ENCODE data around the gene CFAP97D2.

Gene CFAP97D2

GRCh38 chr13:114161644-114162532, 17.2 kb upstream of the CFAP97D2 start:
- no peaks in the 10 kb centered on the region for H3K9me3 ChIP-seq (ENCODE audit: control insufficient read depth, insufficient read depth, low read length)
- H3K36me3 ChIP-seq (ENCODE audit: control insufficient read depth, low read length) = no peaks in the 10 kb centered on the region
- no peaks in the 10 kb centered on the region for H4K20me1 ChIP-seq (ENCODE audit: control insufficient read depth, insufficient read depth, low read depth, low read length)
- H3K9me2 ChIP-seq (replicated peaks; ENCODE audit: control insufficient read depth, low read length) = no peaks in the 10 kb centered on the region
- peaks cover 6% of the 10 kb centered on the region; the same call in 1 of the 2 replicates for H3K27me3 ChIP-seq (ENCODE audit: control insufficient read depth, low read length)
- H3K4me2 ChIP-seq (ENCODE audit: low read length) = peak overlapping the region; percentile 36; the same call in 1 of the 2 replicates
- no peaks in the 10 kb centered on the region for H3K79me2 ChIP-seq (ENCODE audit: control insufficient read depth, low read length)
- no peak overlapping the region for H3K4me3 ChIP-seq (ENCODE audit: low read length)
- no peak for TF ChIP-seq CTCF (IDR thresholded peaks at IDR 0.05; ENCODE audit: low read depth, low read length, poor library complexity, severe bottlenecking)
- TF ChIP-seq EZH2phosphoT487 (IDR thresholded peaks at IDR 0.05; ENCODE audit: borderline replicate concordance, low read length) = no peak
- no peak overlapping the region for H3K27ac ChIP-seq (ENCODE audit: low read depth, low read length)
- no peaks in the 10 kb centered on the region for H3F3A ChIP-seq (ENCODE audit: control insufficient read depth, insufficient read depth)
- peaks cover 32% of the 10 kb centered on the region for H3K4me1 ChIP-seq (ENCODE audit: control insufficient read depth, low read length)

- peaks cover 32% of the 10 kb centered on the region for H3K4me1 ChIP-seq (ENCODE audit: control insufficient read depth, low read length)
- H3K36me3 ChIP-seq (ENCODE audit: control insufficient read depth, low read length) = no peaks in the 10 kb centered on the region
- H3K9me2 ChIP-seq (replicated peaks; ENCODE audit: control insufficient read depth, low read length) = no peaks in the 10 kb centered on the region
- no peak for TF ChIP-seq CTCF (IDR thresholded peaks at IDR 0.05; ENCODE audit: low read depth, low read length, poor library complexity, severe bottlenecking)
- TF ChIP-seq EZH2phosphoT487 (IDR thresholded peaks at IDR 0.05; ENCODE audit: borderline replicate concordance, low read length) = no peak
- H3K4me3 ChIP-seq (ENCODE audit: low read length) = no peak overlapping the region
- no peak overlapping the region for H3K27ac ChIP-seq (ENCODE audit: low read depth, low read length)
- peaks cover 6% of the 10 kb centered on the region; the same call in 1 of the 2 replicates for H3K27me3 ChIP-seq (ENCODE audit: control insufficient read depth, low read length)
- no peaks in the 10 kb centered on the region for H3F3A ChIP-seq (ENCODE audit: control insufficient read depth, insufficient read depth)
- H3K4me2 ChIP-seq (ENCODE audit: low read length) = no peak overlapping the region
- H4K20me1 ChIP-seq (ENCODE audit: control insufficient read depth, insufficient read depth, low read depth, low read length) = no peaks in the 10 kb centered on the region
- no peaks in the 10 kb centered on the region for H3K9me3 ChIP-seq (ENCODE audit: control insufficient read depth, insufficient read depth, low read length)
- H3K79me2 ChIP-seq (ENCODE audit: control insufficient read depth, low read length) = no peaks in the 10 kb centered on the region
These were observed 16.5 kb upstream of the CFAP97D2 start for GRCh38 chr13:114162533-114162922.

- peaks cover 24% of the 10 kb centered on the region for H3K4me1 ChIP-seq (ENCODE audit: control insufficient read depth, low read length)
- no peaks in the 10 kb centered on the region for H3K79me2 ChIP-seq (ENCODE audit: control insufficient read depth, low read length)
- H3F3A ChIP-seq (ENCODE audit: control insufficient read depth, insufficient read depth) = no peaks in the 10 kb centered on the region
- H3K9me2 ChIP-seq (replicated peaks; ENCODE audit: control insufficient read depth, low read length) = no peaks in the 10 kb centered on the region
- H3K9me3 ChIP-seq (ENCODE audit: control insufficient read depth, insufficient read depth, low read length) = no peaks in the 10 kb centered on the region
- H4K20me1 ChIP-seq (ENCODE audit: control insufficient read depth, insufficient read depth, low read depth, low read length) = no peaks in the 10 kb centered on the region
- H3K36me3 ChIP-seq (ENCODE audit: control insufficient read depth, low read length) = no peaks in the 10 kb centered on the region
- peaks cover 11% of the 10 kb centered on the region; the same call in 1 of the 2 replicates for H3K27me3 ChIP-seq (ENCODE audit: control insufficient read depth, low read length)
- H3K4me2 ChIP-seq (ENCODE audit: low read length) = no peak overlapping the region
- no peak for TF ChIP-seq EZH2phosphoT487 (IDR thresholded peaks at IDR 0.05; ENCODE audit: borderline replicate concordance, low read length)
- no peak for TF ChIP-seq CTCF (IDR thresholded peaks at IDR 0.05; ENCODE audit: low read depth, low read length, poor library complexity, severe bottlenecking)
- no peak overlapping the region for H3K27ac ChIP-seq (ENCODE audit: low read depth, low read length)
- no peak overlapping the region for H3K4me3 ChIP-seq (ENCODE audit: low read length)
These were observed 15.0 kb upstream of the CFAP97D2 start for GRCh38 chr13:114164053-114164452.

Measured in DOHH2 (cell line).